ENCODE results near the gene ID4.
A peak's percentile ranks its signal among the peaks of the same experiment; 100 is the strongest.
"Not testable (repeated sequence)": the region's sequence is repeated elsewhere in the genome, so short reads cannot be mapped to it uniquely, and the experiment has no call there.

The ID4 gene

GRCh38 chr6:19833947-19834346 is 3.2 kb upstream of the ID4 start:
- FAIRE-seq = no peak

- FAIRE-seq = no peak
These were observed 2.3 kb upstream of the ID4 start for GRCh38 chr6:19834858-19835257.

GRCh38 chr6:19835605-19836004 is 1.6 kb upstream of the ID4 start:
- FAIRE-seq = no peak

GRCh38 chr6:19837511-19838441 is 606 bp downstream of the ID4 start:
- FAIRE-seq = no peak

GRCh38 chr6:19838442-19839236 is 1.5 kb downstream of the ID4 start:
- FAIRE-seq = no peak

GRCh38 chr6:19839237-19839546 is 2.0 kb downstream of the ID4 start:
- no peak for FAIRE-seq

GRCh38 chr6:19839788-19840187 is 2.6 kb downstream of the ID4 start:
- peak; percentile 63 for FAIRE-seq

- no peak for FAIRE-seq
These were observed 4.0 kb downstream of the ID4 start for GRCh38 chr6:19841181-19841580.

- FAIRE-seq = peak; percentile 12
These were observed 5.0 kb downstream of the ID4 start for GRCh38 chr6:19842030-19842615.

- no peak for FAIRE-seq
These were observed 7.5 kb downstream of the ID4 start for GRCh38 chr6:19844689-19845088.

- FAIRE-seq = no peak
These were observed 8.3 kb downstream of the ID4 start for GRCh38 chr6:19845266-19846041.

- no peak for FAIRE-seq
These were observed 11.4 kb downstream of the ID4 start for GRCh38 chr6:19848465-19849029.

- FAIRE-seq = no peak
These were observed 12.0 kb downstream of the ID4 start for GRCh38 chr6:19849196-19849595.

- no peak for FAIRE-seq
These were observed 12.6 kb downstream of the ID4 start for GRCh38 chr6:19849755-19850154.

GRCh38 chr6:19851241-19852089 is 14.3 kb downstream of the ID4 start:
- peak; percentile 81 for FAIRE-seq

- no peak for FAIRE-seq
These were observed 14.9 kb downstream of the ID4 start for GRCh38 chr6:19852090-19852457.

- FAIRE-seq = no peak
These were observed 15.8 kb downstream of the ID4 start for GRCh38 chr6:19852927-19853326.

GRCh38 chr6:19854421-19855015 is 17.3 kb downstream of the ID4 start:
- not testable (repeated sequence) for FAIRE-seq

GRCh38 chr6:19855536-19855935 is 18.4 kb downstream of the ID4 start:
- FAIRE-seq = no peak

- FAIRE-seq = no peak
These were observed 20.0 kb downstream of the ID4 start for GRCh38 chr6:19857139-19857538.

- no peak for FAIRE-seq
These were observed 20.5 kb downstream of the ID4 start for GRCh38 chr6:19857703-19858102.

Data from endometrium (tissue), 2 donors.